Measurements from ENCODE around the gene CCDC106.

GRCh38 chr19:55606817-55607216 lies 41.2 kb upstream of the CCDC106 start:
- no peak for TF ChIP-seq FOXA1 (IDR thresholded peaks at IDR 0.05)
- TF ChIP-seq SP1 (IDR thresholded peaks at IDR 0.05): no peak
- TF ChIP-seq CTBP1 (IDR thresholded peaks at IDR 0.05; ENCODE audit: borderline replicate concordance): no peak
- TF ChIP-seq L3MBTL2 (conservative IDR thresholded peaks at IDR 0.05): no peak
- TF ChIP-seq SUZ12 (IDR thresholded peaks at IDR 0.05): no peak
- no peak for TF ChIP-seq ARNT (IDR thresholded peaks at IDR 0.05)
- no peak for TF ChIP-seq FOXM1 (IDR thresholded peaks at IDR 0.05; ENCODE audit: borderline replicate concordance)
- TF ChIP-seq BHLHE40 (IDR thresholded peaks at IDR 0.05; ENCODE audit: borderline replicate concordance): no peak

All from HEK293T (cell line).